Measurements from ENCODE around the gene OTOL1. TPM values are rescaled to one million over a fixed set of nuclear protein-coding genes. Genes with fewer than 3 reads are reported as not detected.
"Not testable (repeated sequence)": the region's sequence is repeated elsewhere in the genome, so short reads cannot be mapped to it uniquely, and the experiment has no call there.

Gene OTOL1
- polyA plus RNA-seq, 3 donors: not detected

GRCh38 chr3:161475905-161476304 lies 20.7 kb upstream of the OTOL1 start:
- Histone ChIP-seq H3K9me3 (replicated peaks in 1 of 2; ENCODE audit: control insufficient read depth in 1 of 2, insufficient read depth in 1 of 2, low read length in 2 of 2) (peaks cover 0 to 3% of the 10 kb centered on the region in 2 donors), H3K27ac (ENCODE audit: low read depth in 1 of 2, low read length in 2 of 2) (no peak overlapping the region), H4K20me1 (ENCODE audit: insufficient read depth, low read length) (no peaks in the 10 kb centered on the region), H3K79me2 (ENCODE audit: insufficient read depth, low read length) (no peaks in the 10 kb centered on the region), H3K27me3 (ENCODE audit: control insufficient read depth in 2 of 2, insufficient read depth in 2 of 2, low read length in 2 of 2) (no peaks in the 10 kb centered on the region), H3K4me2 (replicated peaks; ENCODE audit: extremely low read depth, low read length, poor library complexity, severe bottlenecking) (no peak overlapping the region), H3K4me3 (replicated peaks in 1 of 3; ENCODE audit: low read depth in 2 of 3, low read length in 3 of 3) (no peak overlapping the region), H3K36me3 (replicated peaks in 1 of 2; ENCODE audit: control insufficient read depth in 1 of 2, insufficient read depth in 2 of 2, low read length in 2 of 2) (no peaks in the 10 kb centered on the region), H3K9ac (ENCODE audit: insufficient read depth, low read length, poor library complexity, severe bottlenecking) (no peak overlapping the region), H2AFZ (ENCODE audit: insufficient read depth, low read depth, low read length, poor library complexity, severe bottlenecking) (no peak overlapping the region), H3K4me1 (ENCODE audit: control insufficient read depth in 1 of 2, insufficient read depth in 2 of 2, low read length in 2 of 2) (no peaks in the 10 kb centered on the region)
- Mint-ChIP-seq H3K4me3 (no peak overlapping the region), H3K9me3 (peaks cover 0 to 6% (median 2%) of the 10 kb centered on the region in 7 donors), H3K4me1 (no peaks in the 10 kb centered on the region), H3K27ac (no peak overlapping the region), H3K36me3 (no peaks in the 10 kb centered on the region), H3K27me3 (ENCODE audit: low read depth in 3 of 3) (peaks cover 1 to 3% (median 2%) of the 10 kb centered on the region in 3 donors)
- TF ChIP-seq CTCF (IDR thresholded peaks at IDR 0.05): no peak
- DNase-seq: no peak
- intact Hi-C loops (cut with micrococcal nuclease): no loop called here

- peaks cover 3 to 15% (median 11%) of the 10 kb centered on the region in 3 donors for H3K27me3 Mint-ChIP-seq (ENCODE audit: low read depth in 3 of 3)
- H3K36me3 ChIP-seq (replicated peaks in 1 of 2; ENCODE audit: control insufficient read depth in 1 of 2, insufficient read depth in 2 of 2, low read length in 2 of 2): no peaks in the 10 kb centered on the region
These were observed 12.4 kb upstream of the OTOL1 start for GRCh38 chr3:161484226-161484625.

GRCh38 chr3:161488284-161488683 lies 8.3 kb upstream of the OTOL1 start:
- H3K9ac ChIP-seq (ENCODE audit: insufficient read depth, low read length, poor library complexity, severe bottlenecking); H3K36me3 ChIP-seq (replicated peaks in 1 of 2; ENCODE audit: control insufficient read depth in 1 of 2, insufficient read depth in 2 of 2, low read length in 2 of 2); H3K9me3 ChIP-seq (replicated peaks in 1 of 2; ENCODE audit: control insufficient read depth in 1 of 2, insufficient read depth in 1 of 2, low read length in 2 of 2); H3K4me3 ChIP-seq (replicated peaks in 1 of 3; ENCODE audit: low read depth in 2 of 3, low read length in 3 of 3); H3K36me3 Mint-ChIP-seq; intact Hi-C loops (cut with micrococcal nuclease); H4K20me1 ChIP-seq (ENCODE audit: insufficient read depth, low read length); H3K4me3 Mint-ChIP-seq; H3K9me3 Mint-ChIP-seq; H2AFZ ChIP-seq (ENCODE audit: insufficient read depth, low read depth, low read length, poor library complexity, severe bottlenecking); H3K79me2 ChIP-seq (ENCODE audit: insufficient read depth, low read length); H3K27me3 Mint-ChIP-seq (ENCODE audit: low read depth in 3 of 3): not testable (repeated sequence)
- H3K27ac Mint-ChIP-seq: peak overlapping the region in 5 of 7 donors; percentile 48 to 91 (median 82)
- H3K4me2 ChIP-seq (replicated peaks; ENCODE audit: extremely low read depth, low read length, poor library complexity, severe bottlenecking): peak overlapping the region; percentile 44
- H3K4me1 Mint-ChIP-seq: peaks cover 49% of the 10 kb centered on the region
- peaks cover 39 to 46% of the 10 kb centered on the region in 2 donors for H3K4me1 ChIP-seq (ENCODE audit: control insufficient read depth in 1 of 2, insufficient read depth in 2 of 2, low read length in 2 of 2)
- peak overlapping the region in 1 of 2 donors; percentile 61 for H3K27ac ChIP-seq (ENCODE audit: low read depth in 1 of 2, low read length in 2 of 2)
- WGBS (ENCODE audit: insufficient coverage): no CpG with 5 or more reads among the region's 1 CpG
- H3K27me3 ChIP-seq (ENCODE audit: control insufficient read depth in 2 of 2, insufficient read depth in 2 of 2, low read length in 2 of 2): peaks cover 2 to 11% of the 10 kb centered on the region in 2 donors
- peak; percentile 40 to 81 (median 61) for DNase-seq

More at GRCh38 chr3:161484226-161484625, 12.4 kb upstream of the OTOL1 start:
- no peak overlapping the region for H3K4me3 Mint-ChIP-seq
- peaks cover 0 to 3% (median 0%) of the 10 kb centered on the region in 7 donors for H3K9me3 Mint-ChIP-seq
- no peaks in the 10 kb centered on the region for H3K36me3 Mint-ChIP-seq
- Histone ChIP-seq H3K79me2 (ENCODE audit: insufficient read depth, low read length) (no peaks in the 10 kb centered on the region), H3K27me3 (ENCODE audit: control insufficient read depth in 2 of 2, insufficient read depth in 2 of 2, low read length in 2 of 2) (peaks cover 15 to 16% of the 10 kb centered on the region in 2 donors), H3K4me2 (replicated peaks; ENCODE audit: extremely low read depth, low read length, poor library complexity, severe bottlenecking) (no peak overlapping the region), H4K20me1 (ENCODE audit: insufficient read depth, low read length) (no peaks in the 10 kb centered on the region), H3K9me3 (replicated peaks in 1 of 2; ENCODE audit: control insufficient read depth in 1 of 2, insufficient read depth in 1 of 2, low read length in 2 of 2) (no peaks in the 10 kb centered on the region), H3K27ac (ENCODE audit: low read depth in 1 of 2, low read length in 2 of 2) (no peak overlapping the region), H3K4me3 (replicated peaks in 1 of 3; ENCODE audit: low read depth in 2 of 3, low read length in 3 of 3) (no peak overlapping the region), H2AFZ (ENCODE audit: insufficient read depth, low read depth, low read length, poor library complexity, severe bottlenecking) (no peak overlapping the region), H3K9ac (ENCODE audit: insufficient read depth, low read length, poor library complexity, severe bottlenecking) (no peak overlapping the region), H3K4me1 (ENCODE audit: control insufficient read depth in 1 of 2, insufficient read depth in 2 of 2, low read length in 2 of 2) (peaks cover 14 to 16% of the 10 kb centered on the region in 2 donors)
- intact Hi-C loops (cut with micrococcal nuclease): no loop called here
- H3K4me1 Mint-ChIP-seq: peaks cover 21% of the 10 kb centered on the region
- no peak overlapping the region for H3K27ac Mint-ChIP-seq
- no peak for TF ChIP-seq CTCF (IDR thresholded peaks at IDR 0.05)
- WGBS (ENCODE audit: insufficient coverage): 80% methylated on average over 1 of the region's 1 CpG
- DNase-seq: no peak

Data from CD14-positive monocyte (primary cell).